HG03045 (cell line): ENCODE results near the gene NEK7.

Source experiments
- ATAC-seq: cut with Tn5 transposase; IDR thresholded peaks from one replicate; pipeline ENCODE4 v1.9.1; 2021; ENCODE audit warnings: mild to moderate bottlenecking, moderate library complexity; ENCODE audit not compliant: unreplicated experiment

NEK7 gene

GRCh38 chr1:198330982-198331615, 174.3 kb downstream of the NEK7 start:
- no peak for ATAC-seq

- ATAC-seq, result no peak
These were observed 176.9 kb downstream of the NEK7 start for GRCh38 chr1:198333744-198334143.

- no peak for ATAC-seq
These were observed 178.9 kb downstream of the NEK7 start for GRCh38 chr1:198335663-198336062.

GRCh38 chr1:198337886-198338285, 181.1 kb downstream of the NEK7 start:
- no peak for ATAC-seq

- no peak for ATAC-seq
These were observed 183.3 kb downstream of the NEK7 start for GRCh38 chr1:198340139-198340538.

- no peak for ATAC-seq
These were observed 189.4 kb downstream of the NEK7 start for GRCh38 chr1:198346178-198346577.

- no peak for ATAC-seq
These were observed 193.7 kb downstream of the NEK7 start for GRCh38 chr1:198350456-198350855.

- ATAC-seq, result peak; percentile 78
These were observed 196.3 kb downstream of the NEK7 start for GRCh38 chr1:198352975-198353695.

GRCh38 chr1:198357937-198358336, 201.1 kb downstream of the NEK7 start:
- ATAC-seq, result no peak

GRCh38 chr1:198359024-198359653, 202.3 kb downstream of the NEK7 start:
- ATAC-seq, result no peak

- no peak for ATAC-seq
These were observed 203.5 kb downstream of the NEK7 start for GRCh38 chr1:198360208-198360729.

GRCh38 chr1:198361237-198361767, 204.5 kb downstream of the NEK7 start:
- ATAC-seq, result no peak

- peak; percentile 75 for ATAC-seq
These were observed 206.9 kb downstream of the NEK7 start for GRCh38 chr1:198363625-198364151.

- no peak for ATAC-seq
These were observed 207.7 kb downstream of the NEK7 start for GRCh38 chr1:198364471-198364870.

GRCh38 chr1:198367296-198367695, 210.5 kb downstream of the NEK7 start:
- no peak for ATAC-seq

GRCh38 chr1:198370996-198371395, 214.2 kb downstream of the NEK7 start:
- ATAC-seq, result no peak
